ENCODE measurements around the gene VDAC1.
"Not testable (repeated sequence)": the region's sequence is repeated elsewhere in the genome, so short reads cannot be mapped to it uniquely, and the experiment has no call there.

VDAC1 gene

DNA sequence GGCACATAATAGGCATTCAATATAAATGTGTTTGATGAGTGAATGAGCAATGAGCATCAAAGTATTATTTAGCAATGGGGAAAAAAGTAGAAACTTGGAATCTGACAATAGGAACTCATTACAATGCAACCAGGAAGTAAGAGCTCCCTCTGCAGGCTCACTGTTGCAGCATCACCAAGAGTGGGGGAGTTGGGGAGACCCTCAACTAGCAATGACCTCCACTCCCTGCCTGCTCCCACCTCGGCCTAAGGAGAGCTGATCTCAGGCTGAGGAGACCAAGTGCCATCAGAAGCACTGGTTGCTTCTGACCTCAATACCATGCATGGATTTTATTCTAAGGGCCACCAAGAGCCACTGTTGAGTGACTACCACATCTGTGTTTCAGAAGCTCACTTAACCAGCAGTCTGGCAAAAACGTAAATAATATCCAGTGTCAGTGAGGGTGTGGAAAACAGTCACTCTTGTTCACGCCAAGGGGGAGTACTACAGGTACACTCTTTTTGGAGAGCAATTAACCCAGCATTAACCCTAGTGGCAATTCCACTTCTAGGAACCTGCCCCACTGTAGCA lies 8.0 kb downstream of the VDAC1 start:
- DNase-seq (ENCODE audit: extremely low read depth in 1 of 2, low read depth in 1 of 2), result no peak

DNA sequence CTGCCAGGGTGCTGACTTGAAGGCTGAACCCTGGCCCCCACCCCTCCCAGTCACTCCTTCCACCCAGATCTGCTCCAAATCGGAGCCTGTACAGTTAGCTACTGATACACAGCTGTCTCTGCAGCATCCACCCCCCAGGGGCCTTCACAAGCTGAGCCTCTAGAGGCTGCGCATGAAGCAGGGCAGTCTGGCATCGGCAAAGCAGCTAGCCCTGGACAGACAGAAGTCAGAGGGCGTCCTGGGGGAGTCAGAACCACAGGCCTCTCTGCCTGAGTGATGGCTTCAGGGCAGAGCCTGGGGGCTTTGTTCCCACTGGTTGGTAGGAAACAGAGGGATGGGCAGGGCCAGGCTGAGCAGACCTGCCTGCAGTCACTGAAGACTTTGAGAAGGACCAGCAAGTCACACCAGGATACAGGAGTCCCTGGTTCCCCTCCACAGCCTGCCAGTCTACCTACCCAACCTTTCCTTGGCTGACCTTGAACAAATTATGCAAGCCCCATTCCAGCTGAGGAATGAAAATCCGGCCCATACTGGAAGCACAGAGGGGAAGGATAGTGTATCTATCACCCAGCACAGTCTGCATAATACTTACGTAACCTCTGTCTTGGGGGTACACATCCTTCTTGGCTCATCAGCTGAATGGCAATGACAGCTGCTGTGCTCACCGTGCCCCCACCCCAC lies 8.8 kb downstream of the VDAC1 start:
- DNase-seq (ENCODE audit: extremely low read depth in 1 of 2, low read depth in 1 of 2), result no peak

DNA sequence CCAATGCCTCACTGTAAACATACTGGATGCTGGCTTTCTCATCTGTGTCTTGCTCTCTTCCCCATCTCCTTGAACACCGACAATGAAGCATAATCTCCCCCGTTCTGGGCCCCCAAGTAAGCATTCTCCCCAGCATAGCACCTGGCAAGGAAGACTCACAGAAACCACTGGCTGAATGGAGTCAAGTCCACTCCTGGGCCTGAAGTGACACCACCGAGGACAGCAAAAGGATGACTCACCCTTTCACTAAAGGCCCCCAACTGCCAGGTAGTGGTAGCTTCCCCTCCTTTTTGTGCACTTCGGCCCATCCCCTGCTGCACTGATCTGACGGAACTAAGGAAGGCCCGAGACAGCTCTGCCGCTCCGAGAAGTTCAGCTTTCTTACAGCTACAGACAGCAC lies 9.4 kb downstream of the VDAC1 start:
- no peak for DNase-seq (ENCODE audit: extremely low read depth in 1 of 2, low read depth in 1 of 2)

DNA sequence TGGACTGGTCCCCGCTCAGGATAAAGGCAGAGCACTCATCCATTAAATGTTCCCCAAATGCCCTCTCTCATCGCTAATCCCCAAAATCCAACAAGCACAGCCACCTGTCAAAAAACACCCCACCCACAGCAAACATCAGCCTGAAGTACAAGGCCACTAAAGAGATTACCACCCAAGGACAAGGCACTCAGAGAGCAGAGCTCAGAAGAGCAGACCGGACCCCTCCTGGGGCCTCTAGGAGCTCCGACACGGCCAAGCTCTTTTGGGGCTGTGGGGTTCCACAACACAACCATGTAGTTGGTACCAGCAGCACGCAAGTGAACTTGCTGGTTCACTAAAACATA lies 9.8 kb downstream of the VDAC1 start:
- DNase-seq (ENCODE audit: extremely low read depth in 1 of 2, low read depth in 1 of 2), result no peak

DNA sequence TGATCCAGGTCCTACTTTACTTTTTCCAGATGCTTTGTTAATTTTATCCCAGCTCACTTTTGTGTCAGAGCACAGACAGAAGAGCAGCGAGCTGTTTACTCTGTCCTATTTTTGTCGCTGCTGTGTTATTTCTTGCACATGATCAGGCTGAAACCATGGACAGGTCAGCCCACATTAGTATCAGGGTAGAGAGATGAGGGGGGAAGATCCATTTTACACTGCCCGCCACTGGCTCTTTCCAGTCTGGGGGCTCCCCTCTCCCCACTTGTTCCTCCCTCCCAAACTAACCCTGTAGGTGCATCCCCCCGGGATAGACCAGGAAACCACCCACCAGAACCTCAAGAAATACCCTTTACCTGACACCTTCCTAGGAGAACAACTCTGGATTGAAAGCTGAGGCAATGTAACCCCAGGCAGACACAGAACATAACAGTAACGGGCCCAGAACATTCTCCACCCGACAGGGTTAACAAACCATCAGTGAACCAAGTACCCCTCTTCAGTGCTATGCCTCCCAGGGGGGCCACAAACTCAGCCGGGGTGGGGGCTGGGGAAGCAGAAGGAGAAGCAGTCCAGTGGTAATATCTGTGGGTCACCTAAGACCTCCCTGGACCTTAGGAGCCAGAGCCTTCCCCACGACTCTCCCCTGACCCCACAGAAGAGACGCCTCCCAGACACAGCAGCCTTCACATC lies 10.3 kb downstream of the VDAC1 start:
- DNase-seq (ENCODE audit: extremely low read depth in 1 of 2, low read depth in 1 of 2), result no peak

DNA sequence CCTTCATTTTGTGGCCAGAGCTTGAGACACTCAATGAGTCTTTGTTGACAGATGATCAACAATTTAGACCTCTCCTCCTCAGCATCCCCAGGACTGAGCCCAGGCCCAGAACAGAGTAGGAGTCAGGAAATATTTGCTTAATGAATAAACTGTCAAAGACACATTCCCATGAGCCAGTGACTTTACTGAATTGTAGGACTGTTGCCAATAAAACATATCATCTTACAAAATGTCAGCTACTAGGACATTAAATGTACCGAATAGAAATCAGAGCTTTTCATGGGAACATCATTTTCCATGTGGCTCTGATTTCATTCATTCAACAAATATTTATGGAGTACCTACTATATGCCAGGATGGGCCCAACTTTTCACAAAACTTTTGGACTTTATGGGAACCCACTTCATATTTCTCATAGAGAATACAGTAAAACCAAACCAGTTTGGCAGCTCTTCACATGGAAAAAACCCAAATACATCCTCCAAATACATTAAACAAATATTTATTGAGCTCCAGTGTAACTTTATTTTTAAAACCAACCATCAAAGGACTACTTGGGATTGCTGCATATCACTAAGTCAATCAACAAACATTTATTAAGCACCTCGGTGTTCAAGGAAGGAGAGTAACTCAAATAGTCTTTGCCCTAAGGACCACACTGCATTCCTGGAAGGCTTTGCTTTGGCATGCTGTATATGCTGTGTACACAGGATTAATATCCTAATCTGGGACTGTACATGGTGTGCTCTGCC lies 11.4 kb downstream of the VDAC1 start:
- DNase-seq (ENCODE audit: extremely low read depth in 1 of 2, low read depth in 1 of 2), result no peak

DNA sequence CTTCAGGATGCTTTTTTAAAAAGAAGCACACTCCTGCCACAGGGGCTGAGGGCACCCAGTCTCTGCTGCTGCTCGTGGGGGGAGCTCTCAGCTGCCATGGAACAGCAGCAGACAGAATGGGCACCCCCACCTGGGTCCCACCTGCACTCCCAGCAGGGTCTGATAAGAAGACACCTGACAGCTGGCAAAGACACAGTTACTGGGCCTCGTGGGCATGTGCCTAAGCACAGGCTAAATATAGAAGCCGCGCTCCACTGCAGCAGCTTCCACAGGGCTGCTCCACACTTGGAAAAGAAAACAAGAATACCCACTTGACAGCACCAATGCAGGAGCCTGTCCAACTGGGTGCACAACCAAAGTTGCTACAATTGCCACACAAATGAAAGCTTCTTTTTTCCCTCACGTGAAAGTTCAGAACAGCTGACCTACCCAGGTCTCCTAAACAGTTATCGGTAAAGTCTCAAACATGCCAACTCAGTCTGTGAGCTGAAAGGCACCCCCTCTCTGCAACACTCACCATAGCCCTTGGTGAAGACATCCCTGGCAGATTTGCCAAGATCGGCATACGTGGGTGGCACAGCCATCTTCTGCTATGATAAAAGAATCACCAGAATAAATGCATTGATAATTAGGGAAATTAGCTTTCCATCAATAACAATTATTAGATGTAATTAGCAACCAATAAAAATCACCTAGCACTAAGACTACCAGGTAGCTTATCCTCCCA lies 12.2 kb downstream of the VDAC1 start:
- DNase-seq (ENCODE audit: extremely low read depth in 1 of 2, low read depth in 1 of 2), result no peak

DNA sequence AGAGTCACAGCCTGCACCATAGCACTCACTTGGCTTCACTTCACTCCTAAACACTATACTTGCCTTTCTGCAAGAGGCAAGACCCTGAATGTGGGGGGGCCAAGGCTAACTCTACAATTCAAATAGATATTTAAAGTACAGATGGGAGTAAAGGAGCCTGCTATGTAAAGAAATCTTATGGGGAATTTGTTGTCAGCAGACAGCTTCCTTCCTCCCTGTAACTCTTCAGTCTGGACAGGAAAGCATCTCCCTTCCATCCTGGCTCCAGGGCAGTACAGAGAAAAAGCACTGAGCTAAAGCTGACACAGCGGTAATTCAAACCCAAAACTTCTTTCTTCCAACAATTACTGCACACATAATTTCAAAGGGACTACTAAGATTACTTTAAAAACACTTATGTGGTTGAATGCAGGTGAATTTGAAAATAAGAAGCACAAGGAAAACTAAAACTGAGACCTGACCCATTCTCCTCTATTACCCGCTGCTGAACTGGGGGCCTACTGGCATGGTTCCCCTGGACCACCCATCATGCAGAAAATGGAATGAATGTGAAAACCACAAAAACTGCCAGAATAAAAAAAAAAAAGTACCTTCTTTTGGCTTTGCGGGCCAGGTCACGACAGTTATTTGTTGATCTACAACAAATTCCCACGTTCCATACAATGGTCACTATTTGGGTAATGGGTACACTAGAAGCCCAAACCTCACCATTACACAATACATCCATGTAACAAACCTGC lies 13.4 kb downstream of the VDAC1 start:
- no peak for DNase-seq (ENCODE audit: extremely low read depth in 1 of 2, low read depth in 1 of 2)

DNA sequence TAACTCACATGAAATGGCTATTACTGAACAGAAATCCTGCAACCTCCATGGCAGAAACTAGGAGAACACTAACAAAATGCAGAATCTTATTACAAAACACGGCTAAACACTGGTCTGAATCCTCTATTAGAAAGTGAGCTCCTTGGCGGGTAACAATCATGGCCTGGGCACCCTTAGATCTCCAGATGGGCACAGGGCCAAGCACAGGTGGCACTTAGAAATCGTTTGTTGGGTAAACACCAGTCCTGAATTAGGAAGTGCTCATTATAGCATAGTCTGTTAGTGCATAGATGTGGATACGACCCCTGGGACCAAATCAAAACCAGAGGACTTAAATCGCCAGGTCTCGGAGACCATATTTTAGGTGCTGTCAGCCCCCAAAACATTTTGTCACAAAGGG lies 14.4 kb downstream of the VDAC1 start:
- no peak for DNase-seq (ENCODE audit: extremely low read depth in 1 of 2, low read depth in 1 of 2)

DNA sequence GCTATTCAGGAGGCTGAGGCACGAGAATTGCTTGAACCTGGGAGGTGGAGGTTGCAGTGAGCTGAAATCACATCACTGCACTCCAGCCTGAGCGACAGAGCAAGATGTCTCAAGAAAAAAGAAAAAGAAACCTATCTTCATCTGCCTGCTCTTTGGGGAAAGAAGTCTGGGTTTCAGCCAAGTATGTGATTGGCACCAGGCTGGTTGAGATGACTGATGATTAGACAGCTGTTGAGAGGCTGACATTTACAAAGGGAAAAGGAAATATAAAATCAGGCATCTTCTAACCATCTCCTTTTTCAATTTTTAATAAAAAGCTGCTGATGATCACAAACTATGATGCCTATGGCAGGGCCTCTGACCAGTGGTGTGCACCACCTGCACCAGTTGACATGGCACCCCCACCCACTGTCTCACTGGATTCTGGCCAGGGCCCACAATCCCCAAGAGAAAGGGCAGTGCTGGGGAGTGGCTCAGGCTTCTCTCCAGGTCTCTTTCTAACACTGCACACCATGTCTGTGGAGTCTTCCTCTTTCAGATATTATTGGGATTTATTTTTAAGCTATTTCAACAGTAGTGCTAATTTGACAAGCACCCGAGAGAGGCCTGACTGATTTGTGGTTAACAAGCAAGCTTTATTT lies 19.1 kb downstream of the VDAC1 start:
- no peak for DNase-seq (ENCODE audit: extremely low read depth in 1 of 2, low read depth in 1 of 2)

DNA sequence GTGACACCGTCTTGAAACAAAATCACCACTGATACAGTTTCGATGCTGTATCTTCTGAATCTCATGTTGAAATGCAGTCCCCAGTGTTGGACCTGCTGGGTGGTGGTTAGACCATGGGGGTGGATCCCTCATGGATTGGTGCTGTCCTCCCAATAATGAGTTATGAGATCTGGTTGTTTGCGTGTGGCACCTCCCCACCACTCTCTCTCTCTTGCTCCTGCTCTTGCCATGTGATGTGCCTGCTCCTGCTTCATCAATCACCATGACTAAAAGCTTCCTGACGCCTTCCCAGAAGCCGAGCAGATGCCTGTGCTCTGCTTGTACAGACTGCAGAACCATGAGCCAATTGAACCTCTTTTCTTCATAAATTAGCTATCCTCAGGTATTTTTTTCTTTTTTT lies 21.1 kb downstream of the VDAC1 start:
- no peak for DNase-seq (ENCODE audit: extremely low read depth in 1 of 2, low read depth in 1 of 2)

DNA sequence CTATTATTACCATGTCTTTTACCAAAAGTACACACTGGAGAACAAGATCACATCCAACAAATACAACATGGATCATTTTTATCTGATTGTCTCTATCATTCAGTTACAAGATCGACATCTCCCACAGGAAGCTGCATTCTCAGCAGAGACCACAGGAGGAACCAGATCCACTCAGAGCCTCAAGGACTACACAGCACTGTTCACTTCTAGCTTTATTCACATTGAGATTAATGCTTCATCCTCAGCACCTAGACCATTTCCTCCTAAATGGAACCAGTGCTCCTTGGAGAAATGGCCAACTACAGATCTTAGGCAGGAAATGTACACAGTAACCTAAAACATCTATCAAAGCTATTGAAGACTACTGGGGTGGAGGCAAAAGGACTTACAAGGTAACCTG lies 23.1 kb downstream of the VDAC1 start:
- DNase-seq (ENCODE audit: extremely low read depth in 1 of 2, low read depth in 1 of 2), result no peak

DNA sequence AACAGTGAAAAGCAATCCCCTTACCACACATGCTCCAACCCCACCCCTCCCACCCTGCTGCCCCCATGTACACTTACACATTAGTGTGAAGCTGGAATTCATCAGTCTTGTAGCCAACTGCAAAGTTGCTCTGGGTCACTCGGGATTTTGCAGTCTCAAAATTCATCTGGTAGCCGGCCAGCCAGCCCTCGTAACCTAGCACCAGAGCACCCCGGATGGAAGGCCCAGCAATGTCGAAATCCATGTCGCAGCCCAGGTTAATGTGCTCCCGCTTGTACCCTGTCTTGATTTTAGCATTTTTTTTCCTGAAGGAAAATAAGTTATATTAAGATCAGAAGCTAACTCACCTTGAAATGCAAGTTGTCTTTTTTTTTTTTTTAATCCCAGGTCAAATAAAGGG lies 24.1 kb downstream of the VDAC1 start:
- DNase-seq (ENCODE audit: extremely low read depth in 1 of 2, low read depth in 1 of 2), result no peak

DNA sequence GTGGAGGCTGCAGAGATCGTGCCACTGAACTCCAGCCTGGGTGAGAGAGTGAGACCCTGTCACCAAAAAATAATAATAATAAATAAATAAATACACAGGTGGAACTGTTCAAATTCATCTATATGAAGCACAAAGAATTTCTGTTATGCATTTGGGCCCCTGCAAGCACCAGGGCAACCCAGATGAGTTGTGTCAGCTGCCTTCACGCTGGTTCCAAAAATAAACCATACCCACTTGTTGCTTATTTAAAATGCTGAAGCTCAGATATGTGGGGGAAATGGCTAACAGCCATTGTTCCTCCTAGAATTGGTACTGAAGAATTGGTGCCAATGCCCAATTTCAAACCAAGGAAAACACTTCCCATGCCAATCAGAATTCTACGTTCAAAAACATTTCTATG lies 25.8 kb downstream of the VDAC1 start:
- DNase-seq (ENCODE audit: extremely low read depth in 1 of 2, low read depth in 1 of 2), result no peak

DNA sequence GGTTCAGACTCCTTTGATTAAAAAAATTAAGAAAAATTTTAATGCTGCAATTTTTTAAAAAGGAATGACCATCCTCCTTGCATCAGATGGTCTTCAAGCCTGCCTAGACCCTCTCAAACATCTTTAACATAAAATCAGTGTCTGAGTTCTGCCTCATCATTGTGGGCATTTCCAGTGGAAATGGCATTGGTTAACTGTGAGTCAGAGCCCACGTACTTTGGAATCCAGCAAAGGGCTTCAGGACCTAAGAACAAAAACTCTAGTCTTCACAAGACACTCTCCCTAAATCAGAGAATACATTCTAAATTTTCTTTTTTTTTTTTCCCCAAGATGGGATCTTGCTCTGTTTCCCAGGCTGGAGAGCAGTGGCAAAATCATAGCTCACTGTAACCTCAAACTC lies 26.9 kb downstream of the VDAC1 start:
- DNase-seq (ENCODE audit: extremely low read depth in 1 of 2, low read depth in 1 of 2), result no peak

DNA sequence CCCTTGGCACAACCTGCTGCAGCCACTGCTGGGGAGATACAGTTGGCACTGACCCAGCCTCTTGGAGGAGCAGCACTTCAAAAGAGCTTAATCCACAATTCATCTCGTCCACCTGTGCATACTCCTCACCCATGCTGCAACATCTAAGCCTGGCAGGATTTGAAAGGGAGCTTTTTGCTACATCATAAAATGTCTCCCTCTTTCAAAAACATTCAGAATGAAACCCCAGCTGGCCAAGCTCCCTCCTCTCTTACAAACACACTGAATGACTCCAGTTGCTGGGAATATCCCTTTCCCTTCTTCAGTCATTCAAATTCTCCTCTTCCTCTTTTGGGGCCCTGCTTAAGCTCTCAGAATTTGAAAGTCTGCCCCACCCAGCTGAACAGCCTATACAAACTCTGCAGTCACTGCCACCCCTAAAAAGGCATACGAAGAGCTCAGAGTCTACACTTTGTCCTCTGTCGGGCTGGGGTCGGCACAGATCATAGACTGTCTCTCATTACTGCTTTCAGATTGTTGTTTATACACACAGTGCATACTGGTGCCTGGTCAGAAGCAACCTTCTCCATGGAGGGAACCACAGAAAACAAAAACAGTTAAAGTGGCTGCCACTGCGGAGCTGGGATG lies 27.5 kb downstream of the VDAC1 start:
- DNase-seq (ENCODE audit: extremely low read depth in 1 of 2, low read depth in 1 of 2), result no peak

DNA sequence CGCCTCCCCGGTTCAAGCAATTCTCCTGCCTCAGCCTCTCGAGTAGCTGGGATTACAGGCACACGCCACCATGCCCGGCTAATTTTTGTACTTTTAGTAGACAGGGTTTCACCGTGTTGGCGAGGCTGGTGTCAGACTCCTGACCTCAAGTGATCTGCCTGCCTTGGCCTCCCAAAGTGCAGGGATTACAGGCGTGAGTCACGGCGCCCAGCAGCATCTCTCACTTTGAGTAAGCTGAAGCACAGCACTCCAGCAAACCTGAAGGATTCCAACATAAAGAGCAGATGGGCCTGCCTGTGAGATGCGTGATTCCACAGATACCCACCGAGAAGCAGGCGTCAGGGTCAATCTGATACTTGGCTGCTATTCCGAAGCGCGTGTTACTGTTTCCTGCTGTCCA lies 29.2 kb downstream of the VDAC1 start:
- DNase-seq (ENCODE audit: extremely low read depth in 1 of 2, low read depth in 1 of 2), result not testable (repeated sequence)

DNA sequence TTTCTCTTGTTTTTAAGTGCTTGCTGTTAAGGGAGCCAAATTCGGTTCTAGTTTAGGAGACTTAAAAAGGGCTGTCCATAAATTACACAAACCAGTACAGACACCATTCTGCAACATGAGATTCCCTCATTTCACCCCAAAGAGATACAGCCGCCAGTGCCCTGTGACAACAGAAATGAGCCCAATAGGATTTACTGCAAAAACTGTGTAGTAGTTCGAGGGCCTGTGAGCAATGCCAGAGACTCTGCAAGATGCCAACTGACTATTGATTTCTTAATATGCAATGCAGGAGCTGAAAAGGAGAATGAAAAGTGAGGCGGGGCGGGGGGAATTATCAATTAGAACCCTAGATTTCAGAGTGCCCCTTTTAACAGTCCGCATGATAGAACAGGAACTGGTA lies 30.6 kb downstream of the VDAC1 start:
- DNase-seq (ENCODE audit: extremely low read depth in 1 of 2, low read depth in 1 of 2), result no peak

DNA sequence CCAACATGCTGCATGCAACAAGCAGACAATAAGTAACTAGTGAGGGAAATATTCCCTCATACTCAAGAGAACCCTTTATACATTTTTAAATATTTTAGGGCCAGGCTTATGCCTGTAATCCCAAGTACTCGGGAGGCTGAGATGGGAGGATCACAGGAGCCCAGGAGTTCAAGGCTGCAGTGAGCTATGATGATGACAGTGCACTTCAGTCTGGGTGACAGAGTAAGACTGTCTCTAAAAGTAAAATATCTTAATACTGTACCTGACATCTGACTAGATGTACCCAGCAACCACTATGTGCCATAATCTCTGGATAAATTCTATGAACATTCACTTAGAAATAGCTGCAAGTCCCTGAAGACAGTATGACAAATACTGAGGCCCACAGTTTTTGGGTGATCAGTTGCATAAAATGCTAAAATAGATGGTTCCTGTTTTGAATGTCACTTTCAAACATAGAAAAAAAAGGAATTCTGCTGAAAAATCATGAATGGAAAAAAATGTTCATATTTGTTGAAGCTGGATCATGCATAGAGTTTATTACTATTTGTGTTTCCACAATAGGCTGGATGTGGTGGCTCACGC lies 34.4 kb downstream of the VDAC1 start:
- no peak for DNase-seq (ENCODE audit: extremely low read depth in 1 of 2, low read depth in 1 of 2)
